ENCODE measurements around the gene PLCG2.
"Not testable (repeated sequence)": the region's sequence is repeated elsewhere in the genome, so short reads cannot be mapped to it uniquely, and the experiment has no call there.

The PLCG2 gene

GRCh38 chr16:81971853-81972252, 192.8 kb downstream of the PLCG2 start:
- ATAC-seq (no peak), DNase-seq (no peak)
- Mint-ChIP-seq H3K27ac (no peak overlapping the region), H3K4me1 (no peaks in the 10 kb centered on the region), H3K9me3 (peaks cover 18% of the 10 kb centered on the region), H3K36me3 (ENCODE audit: low read depth) (peaks cover 7% of the 10 kb centered on the region), H3K27me3 (peaks cover 9% of the 10 kb centered on the region), H3K4me3 (no peak overlapping the region)

GRCh38 chr16:81973737-81974136, 194.6 kb downstream of the PLCG2 start:
- H3K27me3 Mint-ChIP-seq: peaks cover 9% of the 10 kb centered on the region

GRCh38 chr16:81975637-81976036, 196.5 kb downstream of the PLCG2 start:
- no peak for DNase-seq
- peaks cover 9% of the 10 kb centered on the region for H3K27me3 Mint-ChIP-seq
- H3K27ac Mint-ChIP-seq: no peak overlapping the region
- no peak for ATAC-seq
- H3K4me3 Mint-ChIP-seq: no peak overlapping the region
- H3K9me3 Mint-ChIP-seq: peaks cover 21% of the 10 kb centered on the region
- H3K36me3 Mint-ChIP-seq (ENCODE audit: low read depth): peaks cover 7% of the 10 kb centered on the region
- H3K4me1 Mint-ChIP-seq: no peaks in the 10 kb centered on the region

More at GRCh38 chr16:81973737-81974136, 194.6 kb downstream of the PLCG2 start:
- Mint-ChIP-seq H3K4me1 (no peaks in the 10 kb centered on the region), H3K9me3 (peaks cover 21% of the 10 kb centered on the region), H3K27ac (no peak overlapping the region), H3K4me3 (no peak overlapping the region), H3K36me3 (ENCODE audit: low read depth) (peaks cover 7% of the 10 kb centered on the region)
- no peak for ATAC-seq
- no peak for DNase-seq

GRCh38 chr16:81977335-81977942, 198.3 kb downstream of the PLCG2 start:
- H3K36me3 Mint-ChIP-seq (ENCODE audit: low read depth); H3K27ac Mint-ChIP-seq; ATAC-seq; H3K4me3 Mint-ChIP-seq; H3K4me1 Mint-ChIP-seq; DNase-seq: not testable (repeated sequence)
- Mint-ChIP-seq H3K9me3 (peaks cover 17% of the 10 kb centered on the region), H3K27me3 (peaks cover 11% of the 10 kb centered on the region)

GRCh38 chr16:81987121-81987520, 208.0 kb downstream of the PLCG2 start:
- H3K27me3 Mint-ChIP-seq: peaks cover 3% of the 10 kb centered on the region
- no peak overlapping the region for H3K4me3 Mint-ChIP-seq
- H3K27ac Mint-ChIP-seq: no peak overlapping the region
- no peak for DNase-seq
- H3K36me3 Mint-ChIP-seq (ENCODE audit: low read depth): no peaks in the 10 kb centered on the region
- no peaks in the 10 kb centered on the region for H3K9me3 Mint-ChIP-seq
- no peak for ATAC-seq
- no peaks in the 10 kb centered on the region for H3K4me1 Mint-ChIP-seq

- ATAC-seq (no peak), DNase-seq (no peak)
- Mint-ChIP-seq H3K36me3 (ENCODE audit: low read depth) (no peaks in the 10 kb centered on the region), H3K27me3 (peaks cover 3% of the 10 kb centered on the region), H3K27ac (no peak overlapping the region), H3K9me3 (no peaks in the 10 kb centered on the region), H3K4me1 (no peaks in the 10 kb centered on the region), H3K4me3 (no peak overlapping the region)
These were observed 208.6 kb downstream of the PLCG2 start for GRCh38 chr16:81987706-81988105.

- no peaks in the 10 kb centered on the region for H3K4me1 Mint-ChIP-seq
- H3K27me3 Mint-ChIP-seq: no peaks in the 10 kb centered on the region
- no peaks in the 10 kb centered on the region for H3K9me3 Mint-ChIP-seq
- no peaks in the 10 kb centered on the region for H3K36me3 Mint-ChIP-seq (ENCODE audit: low read depth)
- no peak for ATAC-seq
- no peak overlapping the region for H3K27ac Mint-ChIP-seq
- no peak overlapping the region for H3K4me3 Mint-ChIP-seq
- DNase-seq: no peak
These were observed 213.8 kb downstream of the PLCG2 start for GRCh38 chr16:81992859-81993258.

- peak; percentile 3 for DNase-seq
- Mint-ChIP-seq H3K27me3 (no peaks in the 10 kb centered on the region), H3K27ac (no peak overlapping the region), H3K36me3 (ENCODE audit: low read depth) (peaks cover 4% of the 10 kb centered on the region), H3K4me3 (no peak overlapping the region), H3K4me1 (no peaks in the 10 kb centered on the region), H3K9me3 (no peaks in the 10 kb centered on the region)
- no peak for ATAC-seq
These were observed 215.4 kb downstream of the PLCG2 start for GRCh38 chr16:81994485-81994884.

- no peak overlapping the region for H3K27ac Mint-ChIP-seq
- H3K36me3 Mint-ChIP-seq (ENCODE audit: low read depth): peaks cover 4% of the 10 kb centered on the region
- no peak overlapping the region for H3K4me3 Mint-ChIP-seq
- H3K27me3 Mint-ChIP-seq: no peaks in the 10 kb centered on the region
- DNase-seq: no peak
- H3K9me3 Mint-ChIP-seq: no peaks in the 10 kb centered on the region
- H3K4me1 Mint-ChIP-seq: no peaks in the 10 kb centered on the region
- ATAC-seq: no peak
These were observed 216.6 kb downstream of the PLCG2 start for GRCh38 chr16:81995651-81996050.

- peaks cover 4% of the 10 kb centered on the region for H3K36me3 Mint-ChIP-seq (ENCODE audit: low read depth)
- H3K27ac Mint-ChIP-seq: no peak overlapping the region
- H3K9me3 Mint-ChIP-seq: no peaks in the 10 kb centered on the region
- H3K4me1 Mint-ChIP-seq: no peaks in the 10 kb centered on the region
- H3K4me3 Mint-ChIP-seq: no peak overlapping the region
- ATAC-seq: no peak
- DNase-seq: no peak
- H3K27me3 Mint-ChIP-seq: no peaks in the 10 kb centered on the region
These were observed 217.8 kb downstream of the PLCG2 start for GRCh38 chr16:81996664-81997509.

GRCh38 chr16:81997738-81998137, 218.6 kb downstream of the PLCG2 start:
- no peak overlapping the region for H3K27ac Mint-ChIP-seq
- no peaks in the 10 kb centered on the region for H3K27me3 Mint-ChIP-seq
- H3K4me1 Mint-ChIP-seq: no peaks in the 10 kb centered on the region
- no peak for DNase-seq
- ATAC-seq: no peak
- no peaks in the 10 kb centered on the region for H3K9me3 Mint-ChIP-seq
- no peak overlapping the region for H3K4me3 Mint-ChIP-seq
- H3K36me3 Mint-ChIP-seq (ENCODE audit: low read depth): peaks cover 4% of the 10 kb centered on the region

GRCh38 chr16:82002831-82003230, 223.7 kb downstream of the PLCG2 start:
- ATAC-seq (no peak), DNase-seq (no peak)
- Mint-ChIP-seq H3K27ac (no peak overlapping the region), H3K9me3 (peaks cover under 1% of the 10 kb centered on the region), H3K27me3 (no peaks in the 10 kb centered on the region), H3K36me3 (ENCODE audit: low read depth) (peaks cover 4% of the 10 kb centered on the region), H3K4me3 (no peak overlapping the region), H3K4me1 (no peaks in the 10 kb centered on the region)

GRCh38 chr16:82004601-82005000, 225.5 kb downstream of the PLCG2 start:
- H3K36me3 Mint-ChIP-seq (ENCODE audit: low read depth): peaks cover 12% of the 10 kb centered on the region
- peaks cover 2% of the 10 kb centered on the region for H3K4me1 Mint-ChIP-seq
- H3K27ac Mint-ChIP-seq: no peak overlapping the region
- H3K9me3 Mint-ChIP-seq: peaks cover 12% of the 10 kb centered on the region
- DNase-seq (no peak), ATAC-seq (no peak)
- H3K27me3 Mint-ChIP-seq: no peaks in the 10 kb centered on the region
- no peak overlapping the region for H3K4me3 Mint-ChIP-seq

- DNase-seq: no peak
- no peak overlapping the region for H3K27ac Mint-ChIP-seq
- H3K27me3 Mint-ChIP-seq: no peaks in the 10 kb centered on the region
- no peak for ATAC-seq
- H3K9me3 Mint-ChIP-seq: peaks cover 18% of the 10 kb centered on the region
- H3K36me3 Mint-ChIP-seq (ENCODE audit: low read depth): peaks cover 19% of the 10 kb centered on the region
- H3K4me3 Mint-ChIP-seq: no peak overlapping the region
- peaks cover 8% of the 10 kb centered on the region for H3K4me1 Mint-ChIP-seq
These were observed 226.1 kb downstream of the PLCG2 start for GRCh38 chr16:82005027-82005830.

GRCh38 chr16:82006036-82006435, 226.9 kb downstream of the PLCG2 start:
- H3K9me3 Mint-ChIP-seq: peaks cover 26% of the 10 kb centered on the region
- no peaks in the 10 kb centered on the region for H3K27me3 Mint-ChIP-seq
- peaks cover 16% of the 10 kb centered on the region for H3K4me1 Mint-ChIP-seq
- H3K27ac Mint-ChIP-seq: no peak overlapping the region
- peaks cover 25% of the 10 kb centered on the region for H3K36me3 Mint-ChIP-seq (ENCODE audit: low read depth)
- ATAC-seq (no peak), DNase-seq (no peak)
- no peak overlapping the region for H3K4me3 Mint-ChIP-seq

Measured in activated naive CD8-positive, alpha-beta T cell treated with anti-CD3 and anti-CD28 coated beads, Interleukin-2, amount 50 U/mL, for 24 hours (primary cell).